A673 (cell line): ENCODE results near the gene ULK4. TPM values are rescaled to one million over a fixed set of nuclear protein-coding genes. Genes with fewer than 3 reads are reported as not detected.

ENCODE experiments used
- BruUV-seq: library from RNA; stranded (reverse); fragments of 400-500 nt; replicated peaks from 2 replicates; lab custom pipeline; 2021; lab: Mats Ljungman, UMichigan
- CTCF ChIA-PET: fragments of 300-600 bp; sonication (Branson Sonifier 250); formaldehyde crosslinking; loops from one replicate; lab custom pipeline; 2022; ENCODE audit warnings: antibody characterized with exemption; lab: Charles Lee
- POLR2A ChIA-PET: fragments of 300-600 bp; sonication (Branson Sonifier 250); formaldehyde crosslinking; loops from one replicate; lab custom pipeline; 2022; ENCODE audit warnings: antibody characterized with exemption; ENCODE audit not compliant: low non-redundant PET; lab: Charles Lee
- DNase-seq: peaks from one replicate; pipeline ENCODE4 v3.0.0-alpha.2; 2015; ENCODE audit warnings: low spot score
- H3K27ac ChIP-seq: fragments of 200-600 bp; sonication (generic); 2 replicates; pipeline ENCODE4 v1.5.1; 2016; ENCODE audit warnings: mixed run types, low read depth, mild to moderate bottlenecking, mixed read lengths, antibody characterized with exemption, low read length; ENCODE audit not compliant: poor library complexity, severe bottlenecking
- H3K27me3 ChIP-seq: fragments of 200-600 bp; sonication (generic); replicated peaks from 2 replicates; pipeline ENCODE4 v1.6.1; 2017; ENCODE audit warnings: mixed run types, low read depth, mild to moderate bottlenecking, mixed read lengths, antibody characterized with exemption, low read length; ENCODE audit not compliant: insufficient read depth, poor library complexity
- H3K36me3 ChIP-seq: fragments of 200-600 bp; sonication (generic); 2 replicates; pipeline ENCODE4 v1.6.1; 2016; ENCODE audit warnings: mixed run types, mild to moderate bottlenecking, mixed read lengths, antibody characterized with exemption, low read length; ENCODE audit not compliant: insufficient read depth, poor library complexity, severe bottlenecking
- H3K4me1 ChIP-seq: fragments of 200-600 bp; sonication (generic); 2 replicates; pipeline ENCODE4 v1.6.1; 2017; ENCODE audit warnings: mixed run types, mild to moderate bottlenecking, mixed read lengths, antibody characterized with exemption, low read length; ENCODE audit not compliant: insufficient read depth, poor library complexity, severe bottlenecking
- H3K4me3 ChIP-seq: fragments of 200-600 bp; sonication (generic); 2 replicates; pipeline ENCODE4 v1.5.1; 2016; ENCODE audit warnings: low read depth, mixed run types, mild to moderate bottlenecking, mixed read lengths, low read length; ENCODE audit not compliant: poor library complexity, severe bottlenecking
- H3K9me3 ChIP-seq: fragments of 200-600 bp; sonication (generic); 2 replicates; pipeline ENCODE4 v1.6.1; 2016; ENCODE audit warnings: mixed run types, low read depth, mild to moderate bottlenecking, mixed read lengths, antibody characterized with exemption, low read length; ENCODE audit not compliant: poor library complexity, severe bottlenecking
- CTCF ChIP-seq: fragments of 300-800, 200-600 bp; sonication (generic); conservative IDR thresholded peaks from 2 replicates; pipeline ENCODE4 v1.5.1; 2017; ENCODE audit warnings: low read depth, mild to moderate bottlenecking, antibody characterized with exemption, low read length, moderate library complexity, mixed read lengths
- EZH2 ChIP-seq: fragments of 200-600 bp; sonication (generic); IDR thresholded peaks from 2 replicates; pipeline ENCODE4 v1.6.1; 2017; ENCODE audit warnings: borderline replicate concordance, low read depth, mild to moderate bottlenecking, mixed read lengths, antibody characterized with exemption, low read length; ENCODE audit not compliant: poor library complexity, severe bottlenecking
- intact Hi-C: fragments of 100-400 bp; cut with micrococcal nuclease; formaldehyde crosslinking; loops from one replicate; pipeline ENCODE4 v1.10.0; 2022; ENCODE audit not compliant: unreplicated experiment
- total RNA-seq: library from RNA; stranded (reverse); gene quantifications from 2 replicates; pipeline ENCODE4 v1.2.3, GENCODE V29; 2021

Gene ULK4
- total RNA-seq, 1 experiment from 2014 or later = 7.4 TPM

GRCh38 chr3:41307065-41307464 lies 654.8 kb downstream of the ULK4 start:
- no peaks in the 10 kb centered on the region for H3K36me3 ChIP-seq
- H3K9me3 ChIP-seq = no peaks in the 10 kb centered on the region
- no peak overlapping the region for H3K27ac ChIP-seq
- TF ChIP-seq EZH2 = no peak
- no peak for TF ChIP-seq CTCF
- DNase-seq = no peak
- ChIA-PET CTCF (no interaction called here), POLR2A (no interaction called here)
- BruUV-seq = no TSS peak
- intact Hi-C loops = no loop called here
- no peak overlapping the region for H3K4me3 ChIP-seq
- H3K4me1 ChIP-seq = no peaks in the 10 kb centered on the region
- H3K27me3 ChIP-seq = no peaks in the 10 kb centered on the region

GRCh38 chr3:41304593-41304992 lies 657.3 kb downstream of the ULK4 start:
- intact Hi-C loops = no loop called here
- H3K27me3 ChIP-seq = no peaks in the 10 kb centered on the region
- no peak for TF ChIP-seq EZH2
- TF ChIP-seq CTCF = no peak
- ChIA-PET POLR2A (no interaction called here), CTCF (no interaction called here)
- no peak overlapping the region for H3K27ac ChIP-seq
- H3K9me3 ChIP-seq = no peaks in the 10 kb centered on the region
- peak; percentile 3 for DNase-seq
- no peak overlapping the region for H3K4me3 ChIP-seq
- H3K4me1 ChIP-seq = no peaks in the 10 kb centered on the region
- BruUV-seq = no TSS peak
- H3K36me3 ChIP-seq = no peaks in the 10 kb centered on the region

GRCh38 chr3:41302295-41302694 lies 659.6 kb downstream of the ULK4 start:
- Histone ChIP-seq H3K27ac (no peak overlapping the region), H3K4me3 (no peak overlapping the region), H3K9me3 (no peaks in the 10 kb centered on the region), H3K36me3 (no peaks in the 10 kb centered on the region), H3K27me3 (no peaks in the 10 kb centered on the region), H3K4me1 (no peaks in the 10 kb centered on the region)
- BruUV-seq = no TSS peak
- TF ChIP-seq CTCF (no peak), EZH2 (no peak)
- no peak for DNase-seq
- POLR2A ChIA-PET = no interaction called here
- CTCF ChIA-PET = no interaction called here
- intact Hi-C loops = no loop called here
